ENCODE data around the gene TRIM41. TPM values are rescaled to one million over a fixed set of nuclear protein-coding genes. Genes with fewer than 3 reads are reported as not detected.

The TRIM41 gene
- polyA plus RNA-seq, 1 donor (not counting 4 experiments of a cell fraction or from before 2014, with no cell fraction given), result 13.4 TPM

- no peaks in the 10 kb centered on the region for H3K9me3 ChIP-seq (ENCODE audit: control insufficient read depth, low read depth, low read length)
- H3K9ac ChIP-seq (ENCODE audit: control insufficient read depth, extremely low read depth, insufficient read depth, low read length), result peak overlapping the region; percentile 87
- peak overlapping the region; percentile 87 for H2AFZ ChIP-seq (ENCODE audit: control insufficient read depth, low read length)
- TF ChIP-seq, protein P1, sequence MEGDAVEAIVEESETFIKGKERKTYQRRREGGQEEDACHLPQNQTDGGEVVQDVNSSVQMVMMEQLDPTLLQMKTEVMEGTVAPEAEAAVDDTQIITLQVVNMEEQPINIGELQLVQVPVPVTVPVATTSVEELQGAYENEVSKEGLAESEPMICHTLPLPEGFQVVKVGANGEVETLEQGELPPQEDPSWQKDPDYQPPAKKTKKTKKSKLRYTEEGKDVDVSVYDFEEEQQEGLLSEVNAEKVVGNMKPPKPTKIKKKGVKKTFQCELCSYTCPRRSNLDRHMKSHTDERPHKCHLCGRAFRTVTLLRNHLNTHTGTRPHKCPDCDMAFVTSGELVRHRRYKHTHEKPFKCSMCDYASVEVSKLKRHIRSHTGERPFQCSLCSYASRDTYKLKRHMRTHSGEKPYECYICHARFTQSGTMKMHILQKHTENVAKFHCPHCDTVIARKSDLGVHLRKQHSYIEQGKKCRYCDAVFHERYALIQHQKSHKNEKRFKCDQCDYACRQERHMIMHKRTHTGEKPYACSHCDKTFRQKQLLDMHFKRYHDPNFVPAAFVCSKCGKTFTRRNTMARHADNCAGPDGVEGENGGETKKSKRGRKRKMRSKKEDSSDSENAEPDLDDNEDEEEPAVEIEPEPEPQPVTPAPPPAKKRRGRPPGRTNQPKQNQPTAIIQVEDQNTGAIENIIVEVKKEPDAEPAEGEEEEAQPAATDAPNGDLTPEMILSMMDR (optimal IDR thresholded peaks at IDR 0.05 in 1 of 3, IDR thresholded peaks at IDR 0.05 in 1 of 3, conservative IDR thresholded peaks at IDR 0.05 in 1 of 3; ENCODE audit: extremely low read depth in 1 of 3, insufficient read depth in 2 of 3, low read length in 3 of 3), result no peak
- no peak for TF ChIP-seq EZH2 (IDR thresholded peaks at IDR 0.05; ENCODE audit: low read length)
- H3K27me3 ChIP-seq (ENCODE audit: control insufficient read depth, extremely low read depth, insufficient read depth, low read length), result no peaks in the 10 kb centered on the region
- peak overlapping the region; percentile 85 to 88 (median 87) for H3K4me3 ChIP-seq (ENCODE audit: control insufficient read depth in 2 of 3, extremely low read depth in 1 of 3, insufficient read depth in 2 of 3, low read depth in 1 of 3, low read length in 3 of 3)
- dilution Hi-C loops (cut with MboI; ENCODE audit: extremely low pct_ligation_motif_present, low sequenced_read_pairs), result no loop called here
- DNase-seq (ENCODE audit: low read depth, low spot score) (no peak), FAIRE-seq (no peak)
- peaks cover 4% of the 10 kb centered on the region for H3K9me1 ChIP-seq (ENCODE audit: control insufficient read depth, extremely low read depth, insufficient read depth, low read length)
- peaks cover 21% of the 10 kb centered on the region for H3K4me1 ChIP-seq (ENCODE audit: control insufficient read depth, extremely low read depth, insufficient read depth, low read length)
- H3K36me3 ChIP-seq (ENCODE audit: control insufficient read depth in 2 of 2, extremely low read depth in 1 of 2, insufficient read depth in 2 of 2, low read length in 2 of 2), result peaks cover 10 to 13% of the 10 kb centered on the region in 2 experiments
- peak overlapping the region; percentile 88 for H3K27ac ChIP-seq (ENCODE audit: control insufficient read depth, insufficient read depth, low read length)
- peak overlapping the region; percentile 94 for H3K4me2 ChIP-seq (ENCODE audit: control insufficient read depth, extremely low read depth, insufficient read depth, low read depth, low read length)
- no peaks in the 10 kb centered on the region for H4K20me1 ChIP-seq (ENCODE audit: control insufficient read depth, extremely low read depth, insufficient read depth, low read length)
- H3K79me2 ChIP-seq (ENCODE audit: control insufficient read depth, insufficient read depth, low read length), result peaks cover 24% of the 10 kb centered on the region
Observed at GRCh38 chr5:181222630-181223057, 437 bp upstream of the TRIM41 start.

DNA sequence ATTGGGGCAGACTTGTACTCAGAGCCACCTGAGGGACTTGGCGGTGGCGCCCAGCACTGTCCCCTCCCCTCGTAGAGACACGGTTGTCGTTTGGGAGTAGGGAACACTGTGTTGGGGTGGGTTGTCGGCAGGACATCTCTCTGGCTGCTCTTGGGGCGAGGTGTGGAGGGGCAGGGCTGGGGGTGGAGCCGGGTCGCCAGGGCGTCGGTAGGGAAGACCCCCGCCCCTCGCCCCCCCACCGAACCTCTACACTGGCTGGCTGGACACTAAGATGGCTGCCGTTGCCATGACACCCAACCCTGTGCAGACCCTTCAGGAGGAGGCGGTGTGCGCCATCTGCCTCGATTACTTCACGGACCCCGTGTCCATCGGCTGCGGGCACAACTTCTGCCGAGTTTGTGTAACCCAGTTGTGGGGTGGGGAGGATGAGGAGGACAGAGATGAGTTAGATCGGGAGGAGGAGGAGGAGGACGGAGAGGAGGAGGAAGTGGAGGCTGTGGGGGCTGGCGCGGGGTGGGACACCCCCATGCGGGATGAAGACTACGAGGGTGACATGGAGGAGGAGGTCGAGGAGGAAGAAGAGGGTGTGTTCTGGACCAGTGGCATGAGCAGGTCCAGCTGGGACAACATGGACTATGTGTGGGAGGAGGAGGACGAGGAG lies 778 bp downstream of the TRIM41 start:
- H2AFZ ChIP-seq (ENCODE audit: control insufficient read depth, low read length), result peak overlapping the region; percentile 35
- peaks cover 10 to 13% of the 10 kb centered on the region in 2 experiments for H3K36me3 ChIP-seq (ENCODE audit: control insufficient read depth in 2 of 2, extremely low read depth in 1 of 2, insufficient read depth in 2 of 2, low read length in 2 of 2)
- no peak for TF ChIP-seq EZH2 (IDR thresholded peaks at IDR 0.05; ENCODE audit: low read length)
- TF ChIP-seq, protein P1 (optimal IDR thresholded peaks at IDR 0.05 in 1 of 3, IDR thresholded peaks at IDR 0.05 in 1 of 3, conservative IDR thresholded peaks at IDR 0.05 in 1 of 3; ENCODE audit: extremely low read depth in 1 of 3, insufficient read depth in 2 of 3, low read length in 3 of 3), result no peak
- H3K4me3 ChIP-seq (ENCODE audit: control insufficient read depth in 2 of 3, extremely low read depth in 1 of 3, insufficient read depth in 2 of 3, low read depth in 1 of 3, low read length in 3 of 3), result peak overlapping the region; percentile 85 to 88 (median 87)
- FAIRE-seq (no peak), DNase-seq (ENCODE audit: low read depth, low spot score) (no peak)
- no peaks in the 10 kb centered on the region for H4K20me1 ChIP-seq (ENCODE audit: control insufficient read depth, extremely low read depth, insufficient read depth, low read length)
- no peaks in the 10 kb centered on the region for H3K9me3 ChIP-seq (ENCODE audit: control insufficient read depth, low read depth, low read length)
- H3K27me3 ChIP-seq (ENCODE audit: control insufficient read depth, extremely low read depth, insufficient read depth, low read length), result no peaks in the 10 kb centered on the region
- H3K27ac ChIP-seq (ENCODE audit: control insufficient read depth, insufficient read depth, low read length), result peak overlapping the region; percentile 88
- peaks cover 17% of the 10 kb centered on the region for H3K4me1 ChIP-seq (ENCODE audit: control insufficient read depth, extremely low read depth, insufficient read depth, low read length)
- peak overlapping the region; percentile 94 for H3K4me2 ChIP-seq (ENCODE audit: control insufficient read depth, extremely low read depth, insufficient read depth, low read depth, low read length)
- H3K79me2 ChIP-seq (ENCODE audit: control insufficient read depth, insufficient read depth, low read length), result peaks cover 24% of the 10 kb centered on the region
- peaks cover 4% of the 10 kb centered on the region for H3K9me1 ChIP-seq (ENCODE audit: control insufficient read depth, extremely low read depth, insufficient read depth, low read length)
- peak overlapping the region; percentile 87 for H3K9ac ChIP-seq (ENCODE audit: control insufficient read depth, extremely low read depth, insufficient read depth, low read length)
- dilution Hi-C loops (cut with MboI; ENCODE audit: extremely low pct_ligation_motif_present, low sequenced_read_pairs), result no loop called here

Measured in keratinocyte (primary cell).